Kidney (tissue), 22 donors: Measurements from ENCODE around the gene ZNF66. TPM values are rescaled to one million over a fixed set of nuclear protein-coding genes. Genes with fewer than 3 reads are reported as not detected.
"Not testable (repeated sequence)": the region's sequence is repeated elsewhere in the genome, so short reads cannot be mapped to it uniquely, and the experiment has no call there.

Source experiments
- DNase-seq, 5 donors: peaks; one replicate each; pipeline ENCODE4 v3.0.0-alpha.2; 2013 to 2020
- FAIRE-seq: peaks from 2 replicates; lab custom pipeline; 2012; peaks lifted over from hg19 to GRCh38; lab: Jason Lieb, UNC
- H3K27ac ChIP-seq, 2 donors: one replicate each; pipeline ENCODE4 v1.7.0; 2013; ENCODE audit warnings: low read depth in 2 of 2, low read length in 2 of 2, inconsistent platforms in 1 of 2
- H3K27me3 ChIP-seq: one replicate; pipeline ENCODE4 v1.7.1; 2013; ENCODE audit warnings: low read length, inconsistent platforms; ENCODE audit not compliant: control insufficient read depth, insufficient read depth
- H3K36me3 ChIP-seq, 3 donors: one replicate each; pipeline versions ENCODE4 v1.7.0 to v1.7.1; 2013; ENCODE audit warnings: low read length in 3 of 3, control low read depth in 1 of 3, inconsistent platforms in 1 of 3; ENCODE audit not compliant: insufficient read depth in 3 of 3, control insufficient read depth in 2 of 3
- H3K4me1 ChIP-seq, 3 donors: one replicate each; pipeline versions ENCODE4 v1.7.0 to v1.7.1; 2013; ENCODE audit warnings: low read length in 3 of 3, inconsistent platforms in 1 of 3, low read depth in 1 of 3; ENCODE audit not compliant: control insufficient read depth in 2 of 3, insufficient read depth in 2 of 3
- H3K4me3 ChIP-seq, 3 donors: one replicate each; pipeline versions ENCODE4 v1.7.0 to v1.8.1; 2013; ENCODE audit warnings: low read length in 3 of 3, control low read depth in 1 of 3, inconsistent platforms in 1 of 3
- H3K9ac ChIP-seq, 3 donors: one replicate each; pipeline versions ENCODE4 v1.7.0 to v1.7.1; 2013; ENCODE audit warnings: low read length in 3 of 3, control low read depth in 1 of 3, inconsistent platforms in 1 of 3
- H3K9me3 ChIP-seq, 3 donors: one replicate each; pipeline versions ENCODE4 v1.7.0 to v1.7.1; 2013; ENCODE audit warnings: low read length in 3 of 3, control low read depth in 1 of 3, inconsistent platforms in 1 of 3; ENCODE audit not compliant: control insufficient read depth in 2 of 3, insufficient read depth in 1 of 3
- intact Hi-C: fragments of 100-400 bp; cut with DNase I; formaldehyde crosslinking; loops from one replicate; pipeline ENCODE4 v1.11.1; 2022
- long read RNA-seq, 10 donors: library from polyadenylated mRNA in 1 of 10; unstranded in 1 of 10; transcript quantifications; one replicate each; pipeline ENCODE4 v2.0.0 and lab custom pipeline, GENCODE V29; 2021 to 2026
- polyA plus RNA-seq: library from polyadenylated mRNA; stranded (reverse); fragments of 350-450 nt; fragmentation: Illumina TruSeq; extraction: RNeasy Lipid Tissue Mini Kit (QIAGEN cat#74804); gene quantifications from one replicate; pipeline ENCODE4 v1.2.3, GENCODE V29; 2014; ENCODE audit warnings: low read depth, low replicate concordance; ENCODE audit not compliant: insufficient read depth
- total RNA-seq: library from RNA; stranded (reverse); fragmentation: NEBNext Ultra II Directional; extraction: Animal tissue kit (Norgen Biotek cat#: 25700); gene quantifications from one replicate; pipeline ENCODE4 v1.2.1, GENCODE V29; 2021
- TF ChIP-seq, protein P1 (sequence below): IDR thresholded peaks from 3 replicates; pipeline ENCODE4 v1.5.1; 2012; ENCODE audit warnings: mild to moderate bottlenecking, moderate library complexity, borderline replicate concordance; ENCODE audit not compliant: insufficient read depth; ENCODE audit errors: extremely low read depth
- donor health status: control.
- donor health status: control.
- donor health status: control.
- donor health status: control.
- donor health status: control.
- donor health status: DM: yes; HTN: yes; CAD: no.
- donor health status: Normal renal cell carcinoma (clear cell type).

The ZNF66 gene
- total RNA-seq (5.8 TPM), polyA plus RNA-seq (not detected)
- long read RNA-seq, donor 1, partial matches to known transcripts: 6 of 6 reads
- long read RNA-seq, donor 1, other reads (novel, unspliced or antisense): 0 of 6 reads
- long read RNA-seq, donor 2, partial matches to known transcripts: 0 of 1 reads
- long read RNA-seq, donor 2, other reads (novel, unspliced or antisense): 0 of 1 reads
- long read RNA-seq, donor 3, partial matches to known transcripts: 18 of 19 reads
- long read RNA-seq, donor 3, other reads (novel, unspliced or antisense): 0 of 19 reads
- long read RNA-seq, donor 4, partial matches to known transcripts: 7 of 9 reads
- long read RNA-seq, donor 4, other reads (novel, unspliced or antisense): 0 of 9 reads
- long read RNA-seq, donor 5: 0 reads
- long read RNA-seq, donor 6, partial matches to known transcripts: 0 of 14 reads
- long read RNA-seq, donor 6, other reads (novel, unspliced or antisense): 13 of 14 reads
- long read RNA-seq, donor 7, transcript ZNF66-203 (4 exons, 757 nt): major isoform, 6 of 7 reads
- long read RNA-seq, donor 7, partial matches to known transcripts: 0 of 7 reads
- long read RNA-seq, donor 7, other reads (novel, unspliced or antisense): 0 of 7 reads
- long read RNA-seq, donor 8: 0 reads
- long read RNA-seq, donor 9: 0 reads
- long read RNA-seq, donor 10, partial matches to known transcripts: 0 of 1 reads
- long read RNA-seq, donor 10, other reads (novel, unspliced or antisense): 0 of 1 reads

DNA sequence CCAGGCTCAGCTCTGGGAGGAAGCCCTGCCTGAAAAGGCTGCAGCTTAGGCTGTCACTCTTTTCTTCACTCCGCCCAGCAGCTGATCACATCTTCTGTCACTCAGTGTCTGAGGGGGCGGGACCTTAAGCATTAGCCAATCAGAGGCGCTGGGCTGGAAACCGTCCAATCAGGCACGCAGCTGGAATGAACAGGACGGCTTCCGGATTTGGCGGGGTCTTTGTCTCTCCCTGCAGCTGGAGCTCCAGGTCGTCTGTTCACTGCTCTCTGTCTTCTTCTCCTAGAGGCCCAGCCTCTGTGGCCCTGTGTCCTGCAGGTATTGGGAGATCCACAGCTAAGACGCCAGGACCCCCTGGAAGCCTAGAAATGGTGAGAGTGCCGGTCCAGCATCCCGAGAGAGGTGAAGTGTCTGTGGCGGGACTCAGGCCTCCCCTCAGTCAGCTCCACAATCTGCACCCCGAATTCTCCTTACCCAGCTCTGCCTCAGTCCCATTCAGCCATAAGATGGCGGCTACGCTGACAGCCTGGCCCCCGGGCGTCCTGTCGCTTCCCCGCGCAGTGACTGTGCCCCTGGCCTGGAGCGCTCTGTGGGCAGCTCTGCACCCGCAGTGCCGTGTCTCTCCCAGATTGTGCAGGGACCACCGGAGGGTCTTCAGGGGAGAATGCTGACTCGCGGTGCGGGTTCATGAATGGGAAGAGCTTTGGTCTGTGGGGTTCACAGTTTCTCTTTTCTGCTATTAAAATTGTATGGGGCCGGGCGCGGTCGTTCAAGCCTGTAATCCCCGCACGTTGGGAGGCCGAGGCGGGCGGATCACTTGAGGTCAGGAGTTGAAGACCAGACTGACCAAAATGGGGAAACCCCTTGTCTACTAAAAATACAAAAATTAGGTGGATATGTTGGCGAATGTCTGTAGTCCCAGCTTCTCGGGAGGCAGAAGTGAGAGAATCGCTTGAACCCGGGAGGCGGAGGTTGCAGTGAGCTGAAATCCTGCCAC is at the start of gene ZNF66:
ZNF66 (plus strand) TSS at position 222 of the 994 bp plus-strand sequence; CDS start at position 366, 144 bp downstream.
- no peaks in the 10 kb centered on the region for H3K9me3 ChIP-seq
- no peaks in the 10 kb centered on the region for H3K27me3 ChIP-seq
- FAIRE-seq (peak; percentile 99), DNase-seq (peak; percentile 98 to 99 (median 98))
- no peaks in the 10 kb centered on the region for H3K4me1 ChIP-seq
- intact Hi-C loops: no loop called here
- H3K36me3 ChIP-seq: no peaks in the 10 kb centered on the region
- peak within 1 kb of the TSS; percentile 89 to 91 (median 90) for H3K4me3 ChIP-seq
- TF ChIP-seq, protein P1, sequence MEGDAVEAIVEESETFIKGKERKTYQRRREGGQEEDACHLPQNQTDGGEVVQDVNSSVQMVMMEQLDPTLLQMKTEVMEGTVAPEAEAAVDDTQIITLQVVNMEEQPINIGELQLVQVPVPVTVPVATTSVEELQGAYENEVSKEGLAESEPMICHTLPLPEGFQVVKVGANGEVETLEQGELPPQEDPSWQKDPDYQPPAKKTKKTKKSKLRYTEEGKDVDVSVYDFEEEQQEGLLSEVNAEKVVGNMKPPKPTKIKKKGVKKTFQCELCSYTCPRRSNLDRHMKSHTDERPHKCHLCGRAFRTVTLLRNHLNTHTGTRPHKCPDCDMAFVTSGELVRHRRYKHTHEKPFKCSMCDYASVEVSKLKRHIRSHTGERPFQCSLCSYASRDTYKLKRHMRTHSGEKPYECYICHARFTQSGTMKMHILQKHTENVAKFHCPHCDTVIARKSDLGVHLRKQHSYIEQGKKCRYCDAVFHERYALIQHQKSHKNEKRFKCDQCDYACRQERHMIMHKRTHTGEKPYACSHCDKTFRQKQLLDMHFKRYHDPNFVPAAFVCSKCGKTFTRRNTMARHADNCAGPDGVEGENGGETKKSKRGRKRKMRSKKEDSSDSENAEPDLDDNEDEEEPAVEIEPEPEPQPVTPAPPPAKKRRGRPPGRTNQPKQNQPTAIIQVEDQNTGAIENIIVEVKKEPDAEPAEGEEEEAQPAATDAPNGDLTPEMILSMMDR: no peak
- H3K9ac ChIP-seq: peak within 1 kb of the TSS; percentile 71 to 90 (median 88)
- no peak within 1 kb of the TSS for H3K27ac ChIP-seq

DNA sequence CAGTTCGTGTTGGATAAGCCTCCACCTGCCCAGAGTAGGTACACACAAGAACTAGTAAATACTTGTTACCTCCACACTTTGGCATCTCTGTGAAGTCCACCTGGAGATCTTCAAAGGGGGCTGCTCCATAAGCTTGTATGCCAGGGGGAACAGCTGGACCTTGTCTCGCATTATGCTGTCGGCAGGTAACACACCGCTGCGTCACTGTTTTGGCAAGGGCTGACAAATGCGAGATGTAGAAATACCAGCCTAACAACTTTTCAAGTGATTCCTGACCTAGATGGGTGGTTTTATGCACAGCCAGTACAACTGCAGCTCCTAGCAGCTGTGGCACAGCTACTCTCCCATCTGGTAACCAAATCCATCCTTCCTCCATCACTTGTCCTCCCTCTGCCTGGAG is 25.9 kb upstream of the ZNF66 start:
- FAIRE-seq, H3K27me3 ChIP-seq, H3K4me3 ChIP-seq, H3K9ac ChIP-seq, intact Hi-C loops, H3K9me3 ChIP-seq, H3K4me1 ChIP-seq, H3K36me3 ChIP-seq: not testable (repeated sequence)
- H3K27ac ChIP-seq: peak overlapping the region in 1 of 2 donors; percentile 9
- DNase-seq: peak in 3 of 5 donors; percentile 29 to 65 (median 47)

DNA sequence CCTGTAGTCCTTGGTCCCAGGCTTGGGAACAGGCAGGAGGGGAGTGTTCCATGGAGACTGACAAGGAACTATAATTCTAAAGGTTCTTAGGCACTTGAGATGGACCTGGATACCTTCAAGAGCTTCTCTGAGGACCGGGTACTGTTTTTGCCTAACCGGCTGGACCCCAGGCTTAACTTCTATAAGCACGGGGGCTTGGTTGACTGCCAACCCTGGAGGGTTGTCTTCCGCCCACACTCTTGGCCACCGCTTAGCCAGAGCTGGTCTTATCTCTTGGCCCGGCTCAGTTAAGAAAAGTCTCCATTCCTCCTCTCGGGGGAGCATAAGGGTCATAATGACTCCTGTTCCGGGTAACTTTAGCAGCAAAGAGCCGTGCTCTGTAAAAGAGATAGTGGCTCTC is 23.8 kb upstream of the ZNF66 start:
- H3K4me3 ChIP-seq, H3K36me3 ChIP-seq, H3K9me3 ChIP-seq, H3K4me1 ChIP-seq, intact Hi-C loops, H3K27me3 ChIP-seq, H3K27ac ChIP-seq, H3K9ac ChIP-seq, DNase-seq, FAIRE-seq: not testable (repeated sequence)

DNA sequence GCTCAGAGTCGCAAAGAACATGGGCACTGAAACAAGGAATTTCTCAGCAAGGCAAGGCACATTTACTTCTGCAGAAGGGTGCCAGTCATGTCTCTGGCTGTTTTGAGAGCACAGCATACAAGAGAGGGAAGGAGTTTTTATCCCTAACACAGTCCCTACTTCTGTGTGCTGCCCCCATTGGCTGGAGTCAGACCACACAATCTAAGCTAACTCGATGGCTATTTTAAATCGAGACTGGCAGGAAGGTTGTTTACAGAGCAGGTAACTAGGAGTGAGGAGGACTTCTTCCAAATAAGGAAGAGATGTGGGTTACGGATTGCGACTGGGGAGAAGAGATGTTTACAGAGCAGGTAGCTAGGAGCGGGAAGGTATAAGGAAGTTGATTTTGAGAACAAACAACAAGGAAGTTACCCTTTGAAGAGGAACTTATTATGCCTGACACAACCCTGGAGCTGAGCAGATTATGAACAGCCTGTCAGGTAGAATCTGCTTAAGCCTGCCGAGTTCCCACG is 6.8 kb upstream of the ZNF66 start:
- H3K27ac ChIP-seq, H3K4me3 ChIP-seq, intact Hi-C loops, H3K9ac ChIP-seq, H3K9me3 ChIP-seq, H3K4me1 ChIP-seq, H3K27me3 ChIP-seq, DNase-seq, H3K36me3 ChIP-seq, FAIRE-seq: not testable (repeated sequence)
